Mesothelial cell of epicardium (in vitro differentiated cells): ENCODE results near the gene ACOT8. TPM values are rescaled to one million over a fixed set of nuclear protein-coding genes. Genes with fewer than 3 reads are reported as not detected.
A peak's percentile ranks its signal among the peaks of the same experiment; 100 is the strongest.

Experiments used
- DNase-seq, 2 experiments: peaks; one replicate each; pipeline ENCODE4 v3.0.0; 2021; ENCODE audit warnings: low spot score in 2 of 2; ENCODE audit not compliant: unreplicated experiment in 2 of 2
- H3K27ac Mint-ChIP-seq: 2 replicates; pipeline ENCODE4 v1.8.0; 2021; ENCODE audit warnings: mixed read lengths
- H3K27me3 Mint-ChIP-seq: 2 replicates; pipeline ENCODE4 v1.8.0; 2021; ENCODE audit warnings: low read depth, mixed read lengths
- H3K36me3 Mint-ChIP-seq: 2 replicates; pipeline ENCODE4 v1.8.0; 2021; ENCODE audit warnings: mixed read lengths
- H3K4me1 Mint-ChIP-seq: 2 replicates; pipeline ENCODE4 v1.8.0; 2021; ENCODE audit warnings: mixed read lengths
- H3K4me3 Mint-ChIP-seq: 2 replicates; pipeline ENCODE4 v1.8.0; 2021; ENCODE audit warnings: mild to moderate bottlenecking, moderate library complexity, mixed read lengths
- H3K9me3 Mint-ChIP-seq: 2 replicates; pipeline ENCODE4 v1.8.0; 2021; ENCODE audit warnings: mixed read lengths
- CTCF ChIP-seq: fragments of 200-600 bp; sonication (generic); IDR thresholded peaks from one replicate; pipeline ENCODE4 v1.5.0; 2021; ENCODE audit warnings: antibody characterized with exemption; ENCODE audit not compliant: unreplicated experiment
- total RNA-seq: library from RNA; stranded (reverse); gene quantifications from 3 replicates; pipeline ENCODE4 v1.2.1, GENCODE V29; 2021

The ACOT8 gene
- total RNA-seq, 1 donor from 2014 or later = 20.6 TPM

- no peaks in the 10 kb centered on the region for H3K9me3 Mint-ChIP-seq
These were observed 29.5 kb downstream of the ACOT8 start for GRCh38 chr20:45827712-45828111.

GRCh38 chr20:45827030-45827652 is 30.1 kb downstream of the ACOT8 start, which contains the start of gene TNNC2:
Gene TNNC2, minus strand, starts transcription at chr20:45827312. Its CDS starts 64 bp downstream, at chr20:45827248.
- Mint-ChIP-seq H3K27ac (no peak within 1 kb of the TSS), H3K4me1 (peaks cover 15% of the 10 kb centered on the region), H3K36me3 (no peaks in the 10 kb centered on the region), H3K27me3 (peaks cover 24% of the 10 kb centered on the region), H3K9me3 (no peaks in the 10 kb centered on the region), H3K4me3 (no peak within 1 kb of the TSS)
- no peak for DNase-seq
- no peak for TF ChIP-seq CTCF

More at GRCh38 chr20:45827712-45828111, 29.5 kb downstream of the ACOT8 start:
- Mint-ChIP-seq H3K27me3 (peaks cover 20% of the 10 kb centered on the region), H3K4me1 (peaks cover 14% of the 10 kb centered on the region), H3K27ac (no peak overlapping the region), H3K4me3 (no peak overlapping the region), H3K36me3 (no peaks in the 10 kb centered on the region)
- DNase-seq = no peak
- no peak for TF ChIP-seq CTCF

- no peaks in the 10 kb centered on the region for H3K9me3 Mint-ChIP-seq
- no peak for DNase-seq
These were observed 30.7 kb downstream of the ACOT8 start for GRCh38 chr20:45826381-45827019.

GRCh38 chr20:45823949-45824835 is 33.0 kb downstream of the ACOT8 start:
- peak overlapping the region; percentile 51 for H3K4me3 Mint-ChIP-seq
- H3K36me3 Mint-ChIP-seq = no peaks in the 10 kb centered on the region
- DNase-seq = no peak
- no peaks in the 10 kb centered on the region for H3K9me3 Mint-ChIP-seq
- peaks cover 14% of the 10 kb centered on the region for H3K4me1 Mint-ChIP-seq
- TF ChIP-seq CTCF = no peak
- H3K27ac Mint-ChIP-seq = no peak overlapping the region
- peaks cover 27% of the 10 kb centered on the region for H3K27me3 Mint-ChIP-seq

More at GRCh38 chr20:45826381-45827019, 30.7 kb downstream of the ACOT8 start:
- H3K36me3 Mint-ChIP-seq = no peaks in the 10 kb centered on the region
- no peak overlapping the region for H3K27ac Mint-ChIP-seq
- peaks cover 15% of the 10 kb centered on the region for H3K4me1 Mint-ChIP-seq
- TF ChIP-seq CTCF = no peak
- no peak overlapping the region for H3K4me3 Mint-ChIP-seq
- peaks cover 27% of the 10 kb centered on the region for H3K27me3 Mint-ChIP-seq

- DNase-seq = peak in 1 of 2 experiments; percentile 48
- H3K27ac Mint-ChIP-seq = no peak overlapping the region
- H3K9me3 Mint-ChIP-seq = no peaks in the 10 kb centered on the region
- H3K36me3 Mint-ChIP-seq = no peaks in the 10 kb centered on the region
- no peak overlapping the region for H3K4me3 Mint-ChIP-seq
- peaks cover 10% of the 10 kb centered on the region for H3K4me1 Mint-ChIP-seq
- H3K27me3 Mint-ChIP-seq = peaks cover 27% of the 10 kb centered on the region
- no peak for TF ChIP-seq CTCF
These were observed 34.3 kb downstream of the ACOT8 start for GRCh38 chr20:45822857-45823256.
